GM12891 (cell line): Measurements from ENCODE around the gene SEMA4D.

Experiments used
- PAX5 ChIP-seq: IDR thresholded peaks from 2 replicates; pipeline ENCODE4 v1.6.1; 2011; ENCODE audit warnings: low read length, moderate library complexity, mild to moderate bottlenecking; ENCODE audit not compliant: insufficient read depth, severe bottlenecking
- POLR2A ChIP-seq: IDR thresholded peaks from 2 replicates; pipeline ENCODE4 v1.6.1; 2011; ENCODE audit warnings: low read depth, low read length, control low read depth
- POLR2AphosphoS5 ChIP-seq: IDR thresholded peaks from 2 replicates; pipeline ENCODE4 v1.6.1; 2011; ENCODE audit warnings: low read depth, low read length, control low read depth
- POU2F2 ChIP-seq: IDR thresholded peaks from 2 replicates; pipeline ENCODE4 v1.6.1; 2011; ENCODE audit warnings: low read depth, mild to moderate bottlenecking, control low read depth, low read length, moderate library complexity
- SPI1 ChIP-seq: IDR thresholded peaks from 2 replicates; pipeline ENCODE4 v1.6.1; 2011; ENCODE audit warnings: low read depth, low read length, control low read depth
- TAF1 ChIP-seq: IDR thresholded peaks from 2 replicates; pipeline ENCODE4 v1.6.1; 2011; ENCODE audit warnings: low read depth, low read length, control low read depth

DNA sequence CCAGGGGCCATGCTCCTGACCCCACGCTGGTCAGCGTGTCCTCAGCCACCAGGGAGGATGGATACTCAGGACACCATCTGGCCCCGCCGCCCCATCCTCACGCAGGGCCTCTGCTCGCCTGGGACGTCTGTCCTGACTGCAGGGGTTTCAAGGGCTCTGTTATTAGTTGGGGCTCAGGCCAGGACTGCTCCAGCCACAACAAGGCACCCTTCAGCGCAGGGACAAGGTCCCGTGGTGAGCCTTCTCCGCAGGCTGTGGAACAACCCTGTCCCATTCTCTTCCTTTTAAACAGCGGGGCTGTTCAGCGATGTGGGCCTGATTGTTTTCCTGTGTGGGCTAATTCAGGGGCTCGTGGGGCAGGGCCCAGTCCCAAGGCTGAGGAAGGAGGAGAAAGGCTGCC lies 61.6 kb downstream of the SEMA4D start:
- TF ChIP-seq POLR2A, result no peak
- TF ChIP-seq POLR2AphosphoS5, result no peak
- TF ChIP-seq SPI1, result no peak
- no peak for TF ChIP-seq TAF1
- no peak for TF ChIP-seq POU2F2
- no peak for TF ChIP-seq PAX5
